ENCODE data around the gene MRPL4.

- TF ChIP-seq EZH2 (IDR thresholded peaks at IDR 0.05) (no peak), POLR2AphosphoS5 (IDR thresholded peaks at IDR 0.05; ENCODE audit: borderline replicate concordance, low read depth, low read length) (no peak)
Measured at GRCh38 chr19:10278935-10279334, 26.9 kb downstream of the MRPL4 start.
